Measurements from ENCODE around the gene DNAH7.

Gene DNAH7

DNA sequence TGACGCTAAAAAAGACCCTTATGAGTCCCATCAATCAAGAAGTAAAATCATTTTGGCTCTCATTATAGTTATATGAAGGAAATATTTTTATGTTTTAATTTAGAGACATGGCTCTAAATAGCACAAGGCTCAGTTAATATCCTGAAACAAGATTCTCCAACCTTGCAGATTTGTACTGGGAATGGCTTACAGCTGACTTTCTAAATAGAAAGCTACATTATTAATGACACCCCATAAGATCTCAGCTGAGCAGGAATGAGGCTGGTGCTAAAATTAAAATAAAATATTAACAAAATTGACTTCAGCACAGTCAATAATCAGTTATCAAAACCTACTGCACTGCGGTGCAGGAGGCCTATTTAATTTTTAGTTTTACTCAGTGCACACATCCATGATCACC lies 274.8 kb downstream of the DNAH7 start:
- DNase-seq, result no peak

DNA sequence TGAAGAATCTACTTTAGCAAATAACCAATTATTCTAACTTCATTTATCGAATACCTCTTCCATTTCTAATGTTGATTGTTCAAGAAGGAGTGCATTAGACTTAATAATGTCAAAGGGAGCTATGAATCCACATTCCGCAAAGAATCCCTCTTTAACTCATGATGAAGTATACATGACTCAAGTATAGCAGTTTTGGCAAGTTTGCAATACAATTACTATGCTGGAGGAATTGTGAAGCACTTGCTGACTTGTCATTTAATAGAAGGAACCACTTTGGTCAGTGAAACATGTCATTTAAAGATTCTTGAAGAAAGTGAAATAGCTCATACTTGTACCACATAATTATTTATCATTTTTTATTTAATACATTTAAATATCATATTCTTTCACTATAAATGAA lies 286.5 kb downstream of the DNAH7 start:
- no peak for DNase-seq

DNA sequence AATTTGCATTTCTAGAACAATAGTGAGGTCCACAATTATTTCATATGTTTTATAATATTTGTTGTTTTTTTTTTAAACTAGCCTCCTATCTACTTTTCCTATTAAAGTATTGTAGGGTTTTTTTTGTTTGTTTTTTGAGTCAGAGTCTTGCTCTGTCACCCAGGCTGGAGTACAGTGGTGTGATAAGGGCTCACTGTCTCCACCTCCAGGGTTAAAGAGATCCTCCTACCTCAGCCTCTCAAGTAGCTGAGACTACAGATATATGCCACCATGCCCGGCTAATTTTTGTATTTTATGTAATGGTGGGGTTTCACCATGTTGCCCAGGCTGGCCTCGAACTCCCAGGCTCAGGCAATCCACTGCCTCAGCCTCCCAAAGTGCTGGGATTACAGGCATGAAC lies 289.1 kb downstream of the DNAH7 start:
- DNase-seq, result no peak

DNA sequence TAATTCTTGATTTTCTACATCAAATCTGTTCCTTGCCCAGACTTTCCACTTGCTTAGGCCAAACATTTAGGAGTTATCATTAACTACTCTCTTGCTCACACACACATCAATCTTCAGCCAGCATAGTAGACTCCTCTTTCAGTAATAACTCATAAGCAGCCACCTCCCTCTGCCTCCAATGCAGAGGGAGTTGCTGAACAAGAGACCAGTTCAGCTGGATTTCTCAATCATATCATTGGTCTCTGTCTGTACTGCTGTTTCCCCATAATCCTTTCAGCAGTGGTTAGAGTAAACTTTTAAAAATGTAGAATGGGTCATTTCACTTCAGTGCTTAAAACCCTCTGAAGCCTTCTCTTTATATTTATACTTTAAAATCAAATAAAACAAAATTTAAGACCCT lies 298.7 kb downstream of the DNAH7 start:
- DNase-seq, result no peak

DNA sequence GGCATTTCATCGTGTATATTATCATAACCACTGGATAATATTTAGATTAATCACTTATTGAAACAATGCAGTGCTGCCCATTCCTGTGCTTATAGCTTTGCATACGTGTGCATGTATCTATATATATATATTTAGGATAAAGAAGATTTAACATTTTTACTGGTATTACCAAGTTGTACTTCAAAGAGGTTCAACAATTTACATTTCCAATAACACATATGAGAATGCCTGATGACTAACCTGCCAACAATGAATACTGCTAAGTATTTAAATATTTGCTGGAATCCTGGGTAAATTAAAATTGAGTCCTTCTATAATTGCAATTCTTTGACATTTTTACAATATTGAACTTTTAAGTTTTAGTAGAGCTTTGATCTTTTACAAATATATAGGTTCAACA lies 300.2 kb downstream of the DNAH7 start:
- no peak for DNase-seq

DNA sequence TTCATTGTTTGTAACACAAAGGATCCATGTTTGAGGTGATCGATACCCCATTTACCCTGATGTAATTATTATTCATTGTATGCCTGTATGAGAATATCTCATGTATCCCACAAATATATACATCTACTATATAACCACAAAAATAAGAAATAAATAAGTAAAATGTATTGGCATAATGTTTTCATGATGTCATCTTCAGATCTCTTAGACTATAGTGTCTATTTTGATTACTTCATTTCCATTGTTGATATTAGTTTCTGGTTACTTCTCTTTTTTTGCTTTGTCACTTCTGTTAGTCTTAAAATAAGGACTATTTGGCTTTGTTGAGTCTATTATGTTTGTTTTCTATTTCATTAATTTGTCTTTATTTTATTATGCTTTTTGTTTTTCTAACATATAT lies 301.9 kb downstream of the DNAH7 start:
- no peak for DNase-seq

DNA sequence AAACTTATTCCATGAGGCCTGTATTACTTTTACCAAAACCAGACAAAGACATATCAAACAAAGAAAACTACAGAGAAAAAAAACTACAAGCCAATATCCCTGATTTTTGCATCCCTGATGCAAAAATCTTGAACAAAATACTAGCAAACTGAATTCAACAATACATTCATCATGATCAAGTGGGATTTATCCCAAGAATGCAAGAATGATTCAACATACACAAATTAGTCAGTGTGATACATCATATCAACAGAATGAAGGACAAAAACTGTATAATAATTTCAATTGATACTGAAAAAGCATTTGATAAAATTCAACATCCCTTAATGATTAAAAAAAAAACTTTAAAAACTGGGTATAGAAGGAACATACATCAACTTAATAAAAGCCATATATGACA lies 304.8 kb downstream of the DNAH7 start:
- no peak for DNase-seq

DNA sequence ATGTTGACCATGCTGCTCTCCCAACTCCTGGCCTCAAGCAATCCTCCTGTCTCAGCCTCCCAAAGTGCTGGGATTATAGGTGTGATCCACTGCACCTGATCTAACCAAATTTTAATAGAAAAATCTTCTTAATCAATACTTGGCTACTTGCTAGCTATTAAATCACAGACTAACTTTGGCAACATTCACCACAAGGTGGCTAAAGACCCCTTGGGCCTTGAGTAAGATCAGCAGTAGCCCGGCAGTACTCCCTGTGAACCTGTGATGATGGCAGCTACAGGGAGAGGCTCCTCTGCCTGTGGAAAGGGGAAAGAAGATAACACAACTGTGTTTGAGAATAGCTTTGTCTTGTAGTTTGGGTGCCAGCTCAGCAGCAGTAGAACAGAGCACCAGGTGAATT lies 308.8 kb downstream of the DNAH7 start:
- DNase-seq, result no peak

DNA sequence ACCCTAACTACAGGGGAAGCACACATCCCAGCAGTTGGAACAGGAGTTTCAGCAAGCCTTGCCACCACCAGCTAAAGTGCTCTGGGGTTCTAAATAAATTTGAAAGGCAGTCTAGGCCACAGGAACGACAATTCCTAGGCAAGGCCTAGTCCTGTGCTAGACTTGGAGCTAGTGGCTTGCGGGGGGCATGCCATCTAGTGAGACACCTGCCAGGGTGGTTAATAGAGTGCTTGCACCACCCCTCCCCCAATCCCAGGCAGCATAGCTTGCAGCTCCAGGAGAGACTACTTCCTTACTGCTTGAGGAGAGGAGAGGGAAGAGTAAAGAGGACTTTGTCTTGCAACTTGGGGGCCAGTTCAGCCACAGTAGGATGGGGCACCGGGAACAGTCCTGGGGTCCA lies 309.8 kb downstream of the DNAH7 start:
- no peak for DNase-seq

DNA sequence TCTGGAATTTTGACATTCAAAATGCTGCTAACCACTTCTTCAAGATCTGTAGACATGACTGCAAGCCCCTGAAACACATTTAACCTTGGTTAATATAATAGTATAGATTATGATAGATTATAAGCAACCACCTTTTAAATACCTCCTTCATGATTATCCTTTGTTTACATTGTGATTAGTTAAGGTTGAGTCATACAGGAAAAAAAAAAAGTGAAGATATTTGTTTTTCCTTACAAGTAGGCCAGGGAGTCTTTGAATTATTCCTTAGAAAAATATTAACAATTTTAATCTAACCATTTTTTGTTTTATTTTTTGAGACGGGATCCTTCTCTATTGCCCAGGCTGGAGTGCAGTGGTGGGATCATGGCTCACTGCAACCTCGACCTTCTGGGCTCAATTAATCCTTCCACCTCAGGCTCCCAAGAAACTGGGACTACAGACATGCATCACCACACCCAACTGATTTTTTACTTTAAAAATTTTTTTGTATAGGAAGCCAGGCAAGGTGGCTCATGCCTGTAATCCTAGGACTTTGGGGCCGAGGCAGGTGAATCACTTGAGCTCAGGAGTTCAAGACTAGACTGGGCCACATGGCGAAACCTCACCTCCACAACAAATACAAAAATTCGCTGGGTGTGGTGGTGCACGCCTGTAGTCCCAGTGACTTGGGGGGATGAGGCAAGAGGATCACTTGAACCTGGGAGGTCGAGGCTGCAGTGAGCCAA lies 312.3 kb downstream of the DNAH7 start:
- no peak for DNase-seq

DNA sequence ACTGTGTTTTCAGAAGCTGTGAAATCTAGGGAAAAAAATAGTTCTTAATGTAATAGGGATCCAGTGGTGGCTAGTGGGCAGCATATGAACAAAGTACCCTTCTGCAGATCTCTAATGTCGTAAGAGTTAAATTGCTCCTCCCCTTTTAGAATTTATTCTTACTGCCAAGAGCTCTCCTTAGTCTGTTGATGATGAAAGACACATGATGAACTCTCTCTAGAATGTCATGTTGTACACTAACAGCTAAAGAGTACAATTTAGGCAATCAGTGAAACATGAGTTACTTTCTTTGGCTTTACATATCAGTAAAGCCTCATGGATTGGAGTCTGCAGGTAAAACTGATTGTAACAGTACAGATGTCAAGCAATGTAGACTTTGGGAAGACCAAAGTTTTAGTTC lies 327.4 kb downstream of the DNAH7 start:
- no peak for DNase-seq

DNA sequence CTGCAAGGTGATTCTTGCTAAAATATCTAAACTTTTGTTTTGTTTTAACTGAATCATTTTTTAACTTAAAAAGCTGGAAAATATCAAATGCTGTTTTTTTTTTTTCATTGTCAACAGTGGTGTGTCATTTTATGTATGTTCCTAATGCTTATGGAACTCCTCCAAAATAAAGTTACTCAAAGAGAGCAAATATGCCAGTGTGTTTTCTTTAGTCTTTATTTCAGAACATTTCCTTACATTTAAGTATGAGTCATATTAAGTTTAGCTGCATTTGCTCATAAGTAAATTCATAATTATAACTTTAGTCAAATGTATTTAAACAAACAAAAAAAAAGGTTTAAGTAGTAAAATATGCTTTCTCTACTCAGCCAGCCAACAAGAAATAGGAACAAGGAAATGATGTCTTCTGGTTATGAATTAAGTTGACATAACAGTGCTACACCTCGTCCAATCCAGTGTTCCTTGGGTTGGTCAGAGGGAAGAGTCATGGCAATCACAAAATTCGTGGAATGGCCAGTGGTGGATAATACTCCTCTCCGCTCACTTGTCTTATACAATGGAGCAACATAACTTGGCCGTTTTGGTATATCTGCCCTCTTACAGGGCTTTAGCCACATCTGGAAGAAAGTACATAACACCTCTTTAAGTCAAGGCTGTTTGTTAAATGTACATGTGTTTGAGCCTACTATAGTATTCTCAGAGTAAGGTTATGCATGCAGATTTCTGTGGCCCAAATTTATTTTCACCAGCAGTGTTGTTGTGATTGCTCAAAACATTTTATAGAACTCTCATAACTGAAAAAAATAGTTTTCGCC lies 330.9 kb downstream of the DNAH7 start:
- no peak for DNase-seq

DNA sequence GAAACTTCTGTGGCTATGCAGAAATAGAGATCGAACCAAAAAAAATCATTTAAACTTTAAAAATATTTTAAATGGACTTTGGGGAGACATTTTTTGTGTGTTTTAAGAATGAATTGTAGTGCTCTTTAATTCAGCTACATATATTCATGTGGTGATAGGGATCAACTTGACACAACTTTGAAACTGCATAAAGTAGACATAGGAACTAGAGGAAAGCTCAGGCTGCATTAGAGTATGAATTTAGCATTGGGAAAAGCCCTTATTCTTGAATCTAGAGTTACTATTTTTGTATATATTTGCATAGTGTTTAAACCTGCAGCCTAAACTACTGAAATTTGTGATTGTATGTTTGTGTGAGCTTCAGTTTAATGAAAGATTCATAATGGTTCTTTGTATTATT lies 333.3 kb downstream of the DNAH7 start:
- DNase-seq, result no peak

DNA sequence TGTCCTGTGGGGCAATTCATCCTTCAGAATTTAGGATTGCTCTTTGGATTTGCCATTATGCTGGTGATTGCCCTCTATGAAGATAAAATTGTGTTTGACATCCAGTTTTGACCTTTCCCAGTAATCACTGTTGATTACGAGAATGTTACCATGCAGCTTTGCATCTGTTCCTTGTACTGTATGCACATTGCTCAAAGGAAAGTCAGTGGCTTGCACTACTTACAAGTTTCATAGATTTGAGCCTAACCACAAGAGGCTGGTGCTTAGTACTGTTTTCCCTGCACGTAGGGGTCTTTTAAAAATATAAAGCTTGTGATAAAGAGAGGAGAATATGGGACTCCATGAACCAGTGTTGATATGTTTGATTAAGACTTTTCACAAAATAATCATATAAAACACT lies 333.7 kb downstream of the DNAH7 start:
- DNase-seq, result no peak

DNA sequence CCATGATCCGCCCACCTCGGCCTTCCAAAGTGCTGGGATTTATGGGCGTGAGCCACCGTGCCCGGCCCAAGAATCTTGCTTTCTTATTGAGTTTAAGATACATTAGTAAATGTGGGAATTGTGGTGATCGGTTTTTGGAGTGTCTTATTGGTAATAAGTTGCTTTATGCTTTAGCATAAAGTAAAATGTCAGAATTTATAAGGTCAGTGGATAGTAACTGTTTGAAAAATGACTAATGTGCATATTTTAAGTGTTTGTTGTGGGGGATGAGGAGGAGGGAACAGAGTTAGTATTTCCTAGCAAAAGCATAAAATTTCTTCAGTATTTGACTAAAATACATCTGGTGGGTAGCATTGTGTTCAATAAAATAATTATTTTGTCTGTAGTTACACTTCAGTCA lies 334.2 kb downstream of the DNAH7 start:
- DNase-seq, result no peak

DNA sequence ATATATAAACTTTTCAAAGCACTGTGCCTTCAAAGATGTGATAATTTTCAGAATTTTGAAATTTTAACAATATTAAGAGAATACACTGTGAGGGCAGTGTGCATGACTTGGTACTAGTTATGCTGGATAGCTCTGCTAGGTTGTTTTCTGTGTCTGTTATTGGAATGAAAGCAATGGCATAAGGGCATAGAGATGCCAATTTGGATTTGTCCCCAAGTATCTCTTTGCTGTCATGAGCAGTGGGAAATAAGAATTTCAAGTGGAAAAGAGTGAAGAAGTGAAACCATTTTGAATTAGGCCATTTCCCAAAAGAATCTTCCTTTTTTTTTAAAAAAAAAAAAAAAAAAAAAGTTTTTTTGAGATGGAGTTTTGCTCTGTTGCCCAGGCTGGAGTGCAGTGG lies 334.8 kb downstream of the DNAH7 start:
- no peak for DNase-seq

DNA sequence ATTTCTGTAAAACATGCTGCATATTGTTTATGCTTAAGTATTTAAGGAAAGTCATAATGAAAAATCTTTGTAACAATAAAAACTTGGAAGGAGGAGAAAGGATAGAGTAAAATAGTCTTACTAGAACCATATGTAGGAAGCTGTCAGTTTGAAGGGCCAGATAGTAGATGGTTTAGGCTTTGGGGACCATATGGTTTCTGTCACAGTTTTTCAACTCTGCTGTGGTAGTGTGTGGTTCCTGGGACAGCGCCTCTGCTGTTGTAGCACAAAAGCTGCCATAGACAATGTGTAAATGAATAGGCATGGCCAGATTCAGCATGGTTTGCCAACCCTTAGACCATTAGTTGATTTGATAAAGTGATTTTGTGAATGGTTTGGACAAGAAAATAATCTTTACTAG lies 336.1 kb downstream of the DNAH7 start:
- DNase-seq, result no peak

DNA sequence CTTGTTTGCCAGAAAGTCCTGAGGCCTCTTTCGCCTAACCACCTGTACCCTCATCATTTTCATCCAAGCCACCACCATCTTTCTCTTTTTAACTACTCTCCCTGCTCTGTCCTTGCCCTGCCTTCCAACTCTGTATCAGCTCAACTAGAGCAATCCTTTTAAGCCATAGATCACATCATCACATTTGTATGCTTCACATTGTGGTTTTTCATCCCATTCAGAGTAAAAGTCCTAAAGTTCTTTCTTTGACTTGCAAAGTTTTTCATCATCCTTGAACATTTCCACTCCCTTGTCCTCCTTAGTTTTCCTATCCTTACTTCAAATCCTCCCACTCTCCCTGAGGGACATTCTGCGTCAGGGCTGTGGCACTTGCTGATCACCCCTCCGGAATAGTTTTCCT lies 337.7 kb downstream of the DNAH7 start:
- DNase-seq, result no peak

DNA sequence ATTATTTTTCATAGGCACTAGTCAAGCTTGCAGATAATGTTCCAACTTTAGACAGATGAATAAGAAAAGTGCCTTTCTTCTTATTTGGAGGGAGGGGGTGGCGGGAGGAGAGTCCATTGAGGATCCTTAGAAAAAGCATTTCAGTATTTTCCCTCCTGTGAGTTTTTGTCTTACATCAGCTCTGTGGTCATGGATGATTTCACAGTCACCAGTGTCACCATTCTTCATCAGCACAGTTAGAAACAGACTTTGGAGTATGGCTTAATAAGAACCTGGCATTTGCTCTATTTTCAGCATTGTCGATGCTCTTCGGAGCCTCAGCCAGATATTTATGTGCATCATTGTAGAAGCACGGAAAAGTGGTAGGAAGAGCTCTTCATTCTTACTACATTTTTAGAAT lies 341.5 kb downstream of the DNAH7 start:
- DNase-seq, result no peak

DNA sequence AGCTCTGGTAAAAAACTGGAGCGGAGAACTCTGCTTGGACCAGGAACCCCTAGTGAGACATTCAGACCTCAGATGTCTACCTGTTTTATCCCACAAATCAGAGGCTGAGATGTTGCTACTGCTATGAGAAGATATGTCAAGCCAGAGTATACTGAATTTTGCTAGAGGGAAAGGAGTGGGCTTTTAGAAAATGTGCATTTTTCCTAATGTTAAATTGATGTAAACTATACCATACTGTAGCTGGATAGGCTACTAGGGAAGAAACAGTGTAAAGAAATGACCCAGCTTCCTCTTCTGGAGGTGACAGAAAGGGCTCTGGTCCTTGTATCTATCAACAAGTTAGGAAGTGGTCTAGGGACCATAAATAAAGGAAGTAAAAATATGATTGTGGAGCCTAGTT lies 346.6 kb downstream of the DNAH7 start:
- DNase-seq, result no peak

DNA sequence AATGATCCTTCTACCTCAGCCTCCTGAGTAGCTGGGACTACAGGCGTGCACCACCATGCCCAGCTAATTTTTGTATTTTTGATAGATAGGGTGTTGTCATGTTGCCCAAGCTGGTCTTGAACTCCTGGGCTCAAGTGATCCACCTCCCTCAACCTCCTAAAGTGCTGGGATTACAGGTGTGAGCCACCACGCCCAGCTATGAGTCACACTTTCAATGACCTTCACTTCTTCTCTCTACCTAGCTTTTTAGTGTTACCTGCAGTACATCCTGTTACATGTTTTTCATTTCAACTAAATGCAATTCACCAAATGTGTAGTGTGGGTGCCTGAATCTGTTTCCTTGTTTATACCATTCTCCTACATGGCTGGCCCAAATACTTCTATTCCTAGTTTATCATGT lies 347.6 kb downstream of the DNAH7 start:
- no peak for DNase-seq

DNA sequence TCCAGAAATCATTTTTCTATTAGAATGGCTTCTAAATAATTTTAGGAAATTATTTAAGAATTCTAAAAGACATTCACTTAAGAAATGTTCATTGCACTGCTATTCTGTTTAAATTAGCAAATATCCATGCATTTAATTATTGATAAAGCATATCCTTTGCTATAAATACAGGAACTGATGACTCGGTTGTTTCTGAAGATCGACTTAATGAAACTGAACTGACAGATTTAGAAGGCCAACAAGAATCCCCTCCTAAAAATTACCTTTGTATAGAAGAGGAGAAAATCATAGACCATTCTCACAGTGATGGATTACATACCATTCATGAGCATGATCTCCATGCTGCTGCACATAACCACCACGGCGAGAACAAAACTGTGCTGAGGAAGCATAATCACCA lies 352.2 kb downstream of the DNAH7 start:
- DNase-seq, result no peak

DNA sequence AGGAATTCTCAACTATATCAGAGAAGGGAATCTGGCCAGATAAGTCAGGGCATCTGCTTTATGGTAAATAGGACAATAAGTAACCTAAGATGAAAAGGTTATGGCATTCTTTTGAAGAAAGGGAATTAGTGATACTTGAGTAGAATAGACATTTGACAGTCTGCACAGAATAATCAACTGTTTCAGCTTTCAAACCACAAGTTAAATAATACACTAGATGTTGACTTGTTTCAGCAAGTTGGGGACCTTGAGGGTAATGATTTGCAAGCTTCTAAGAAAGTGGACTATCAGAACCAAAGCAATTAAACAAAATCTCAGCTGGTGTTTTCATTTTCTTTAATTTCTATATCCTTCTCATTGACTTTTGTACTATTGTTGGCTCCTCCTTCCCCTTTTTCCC lies 357.2 kb downstream of the DNAH7 start:
- DNase-seq, result no peak

DNA sequence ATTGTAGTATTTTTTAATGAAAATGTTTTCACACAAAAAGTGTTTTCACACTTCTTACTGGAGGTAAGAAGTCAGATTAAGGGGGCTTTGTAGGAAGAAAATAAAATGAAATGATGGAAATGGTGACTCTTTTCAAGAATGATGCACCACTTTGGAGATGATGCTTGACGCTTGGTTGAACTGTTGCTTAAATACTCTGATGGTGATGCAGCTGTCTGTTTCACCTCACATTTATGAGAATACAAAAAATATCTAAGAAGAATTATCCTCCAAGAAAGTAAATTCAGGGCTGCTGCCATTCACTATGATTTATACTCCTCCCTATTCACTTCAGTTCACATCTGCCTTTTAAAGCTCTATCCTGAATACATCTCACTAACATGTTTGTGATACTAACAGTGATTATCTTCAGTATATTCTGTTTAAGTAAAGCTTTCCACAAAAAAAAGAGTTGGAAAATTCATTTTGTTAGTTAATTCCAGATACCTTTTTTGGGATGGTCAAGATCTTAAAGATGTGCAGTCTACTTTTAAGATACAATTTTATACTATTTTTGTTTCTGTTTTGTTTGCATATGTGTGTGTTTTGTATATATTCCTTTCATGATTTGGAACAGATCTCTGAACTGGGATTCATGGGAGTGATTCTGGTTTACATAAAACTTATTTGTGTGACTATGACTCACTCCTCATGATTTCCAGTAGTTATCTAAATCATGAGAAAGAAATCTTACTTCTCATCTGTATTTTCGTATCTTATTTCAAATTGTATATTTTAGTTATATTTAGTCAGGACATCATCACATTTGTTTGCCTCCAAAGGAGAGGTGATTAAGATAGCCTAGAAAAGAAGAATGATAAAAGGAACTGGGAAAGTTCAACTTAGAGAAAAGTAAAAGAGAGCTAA lies 358.5 kb downstream of the DNAH7 start:
- DNase-seq, result no peak
